ENCODE data around the gene NPL. TPM values are rescaled to one million over a fixed set of nuclear protein-coding genes. Genes with fewer than 3 reads are reported as not detected.

The NPL gene
- 16.2 TPM for total RNA-seq

- Histone ChIP-seq H3K36me3 (no peaks in the 10 kb centered on the region), H3K27ac (peak within 1 kb of the TSS; percentile 75), H3K4me1 (peaks cover 5% of the 10 kb centered on the region), H3K27me3 (no peaks in the 10 kb centered on the region), H3K9me3 (no peaks in the 10 kb centered on the region), H3K4me3 (peak within 1 kb of the TSS; percentile 55 to 64)
- TF ChIP-seq CTCF (IDR thresholded peaks at IDR 0.05), result peak in 1 of 3 experiments; percentile 18
- peak in 1 of 2 donors; percentile 73 for TF ChIP-seq POLR2AphosphoS5 (IDR thresholded peaks at IDR 0.05; ENCODE audit: insufficient read depth in 1 of 2, low read depth in 1 of 2)
- peak in 1 of 2 donors; percentile 80 for TF ChIP-seq POLR2A (IDR thresholded peaks at IDR 0.05)
- intact Hi-C loops (cut with DNase I), result no loop called here
- no peak for DNase-seq (ENCODE audit: extremely low spot score in 2 of 2)
Observed at GRCh38 chr1:182789138-182790076, at the start of gene NPL. Gene NPL, plus strand, starts transcription at chr1:182789773. Its CDS starts 4,599 bp downstream, at chr1:182794372.

GRCh38 chr1:182740120-182740519 lies 49.5 kb upstream of the NPL start:
- H3K9me3 ChIP-seq, result no peaks in the 10 kb centered on the region
- H3K4me3 ChIP-seq, result no peak overlapping the region
- TF ChIP-seq POLR2AphosphoS5 (IDR thresholded peaks at IDR 0.05; ENCODE audit: insufficient read depth in 1 of 2, low read depth in 1 of 2), result no peak
- intact Hi-C loops (cut with DNase I), result no loop called here
- DNase-seq (ENCODE audit: extremely low spot score in 2 of 2), result no peak
- no peak overlapping the region for H3K27ac ChIP-seq
- H3K4me1 ChIP-seq, result no peaks in the 10 kb centered on the region
- H3K36me3 ChIP-seq, result no peaks in the 10 kb centered on the region
- no peaks in the 10 kb centered on the region for H3K27me3 ChIP-seq

- no peak for DNase-seq (ENCODE audit: extremely low spot score in 2 of 2)
- Histone ChIP-seq H3K27ac (no peak overlapping the region), H3K9me3 (no peaks in the 10 kb centered on the region), H3K36me3 (no peaks in the 10 kb centered on the region), H3K4me1 (no peaks in the 10 kb centered on the region), H3K27me3 (no peaks in the 10 kb centered on the region), H3K4me3 (no peak overlapping the region)
- TF ChIP-seq POLR2AphosphoS5 (IDR thresholded peaks at IDR 0.05; ENCODE audit: insufficient read depth in 1 of 2, low read depth in 1 of 2), result no peak
- intact Hi-C loops (cut with DNase I), result no loop called here
Observed at GRCh38 chr1:182742780-182743179, 46.8 kb upstream of the NPL start.

GRCh38 chr1:182752077-182752988 lies 37.2 kb upstream of the NPL start:
- no peaks in the 10 kb centered on the region for H3K9me3 ChIP-seq
- no peak for DNase-seq (ENCODE audit: extremely low spot score in 2 of 2)
- no peaks in the 10 kb centered on the region for H3K4me1 ChIP-seq
- H3K36me3 ChIP-seq, result no peaks in the 10 kb centered on the region
- H3K4me3 ChIP-seq, result no peak overlapping the region
- intact Hi-C loops (cut with DNase I), result no loop called here
- no peaks in the 10 kb centered on the region for H3K27me3 ChIP-seq
- TF ChIP-seq CTCF (IDR thresholded peaks at IDR 0.05), result no peak
- TF ChIP-seq POLR2AphosphoS5 (IDR thresholded peaks at IDR 0.05; ENCODE audit: insufficient read depth in 1 of 2, low read depth in 1 of 2), result no peak
- no peak for TF ChIP-seq POLR2A (IDR thresholded peaks at IDR 0.05)
- no peak overlapping the region for H3K27ac ChIP-seq

GRCh38 chr1:182754087-182754486 lies 35.5 kb upstream of the NPL start:
- no peak overlapping the region for H3K4me3 ChIP-seq
- no peaks in the 10 kb centered on the region for H3K36me3 ChIP-seq
- H3K27ac ChIP-seq, result no peak overlapping the region
- H3K4me1 ChIP-seq, result no peaks in the 10 kb centered on the region
- H3K9me3 ChIP-seq, result no peaks in the 10 kb centered on the region
- intact Hi-C loops (cut with DNase I), result no loop called here
- DNase-seq (ENCODE audit: extremely low spot score in 2 of 2), result no peak
- TF ChIP-seq POLR2AphosphoS5 (IDR thresholded peaks at IDR 0.05; ENCODE audit: insufficient read depth in 1 of 2, low read depth in 1 of 2), result no peak
- no peaks in the 10 kb centered on the region for H3K27me3 ChIP-seq

- H3K9me3 ChIP-seq, result no peaks in the 10 kb centered on the region
- no peak overlapping the region for H3K4me3 ChIP-seq
- no peak for DNase-seq (ENCODE audit: extremely low spot score in 2 of 2)
- intact Hi-C loops (cut with DNase I), result no loop called here
- H3K27ac ChIP-seq, result no peak overlapping the region
- no peaks in the 10 kb centered on the region for H3K36me3 ChIP-seq
- H3K27me3 ChIP-seq, result no peaks in the 10 kb centered on the region
- H3K4me1 ChIP-seq, result no peaks in the 10 kb centered on the region
- TF ChIP-seq POLR2AphosphoS5 (IDR thresholded peaks at IDR 0.05; ENCODE audit: insufficient read depth in 1 of 2, low read depth in 1 of 2), result no peak
- no peak for TF ChIP-seq CTCF (IDR thresholded peaks at IDR 0.05)
- no peak for TF ChIP-seq POLR2A (IDR thresholded peaks at IDR 0.05)
Observed at GRCh38 chr1:182754543-182755314, 34.8 kb upstream of the NPL start.

Measured in vagina (tissue), 2 donors.